K562 (cell line): Measurements from ENCODE around the gene TNRC6B. TPM values are rescaled to one million over a fixed set of nuclear protein-coding genes. Genes with fewer than 3 reads are reported as not detected.

ENCODE experiments used
- ARID1B ChIP-seq: fragments of 450-650 bp; IDR thresholded peaks from 2 replicates; pipeline ENCODE4 v1.6.1; 2016; ENCODE audit warnings: antibody characterized with exemption, mild to moderate bottlenecking, inconsistent platforms
- C11orf30 ChIP-seq: fragments of 450-650 bp; IDR thresholded peaks from 2 replicates; pipeline ENCODE4 v1.6.1; 2016; ENCODE audit warnings: low read depth, mild to moderate bottlenecking
- CBFA2T2 ChIP-seq: fragments of 450-650 bp; conservative IDR thresholded peaks from 2 replicates; pipeline ENCODE4 v1.6.1; 2017; ENCODE audit warnings: mild to moderate bottlenecking
- CBFA2T3 ChIP-seq: fragments of 450-650 bp; IDR thresholded peaks from 2 replicates; pipeline ENCODE4 v1.6.1; 2017
- COPS2 ChIP-seq: fragments of 450-650 bp; conservative IDR thresholded peaks from 2 replicates; pipeline ENCODE4 v1.6.1; 2016; ENCODE audit warnings: mild to moderate bottlenecking, moderate library complexity
- CSDE1 ChIP-seq, 2 experiments: fragments of 450-650 bp; IDR thresholded peaks; 2 replicates each; pipeline ENCODE4 v1.6.1; 2016; ENCODE audit warnings: mild to moderate bottlenecking in 1 of 2
- DPF2 ChIP-seq: fragments of 450-650 bp; IDR thresholded peaks from 2 replicates; pipeline ENCODE4 v1.6.1; 2016
- EGR1 ChIP-seq: fragments of 450-650 bp; conservative IDR thresholded peaks from 2 replicates; pipeline ENCODE4 v1.6.1; 2017; ENCODE audit warnings: mild to moderate bottlenecking
- EP300 ChIP-seq: IDR thresholded peaks from 2 replicates; pipeline ENCODE4 v1.6.1; 2012; ENCODE audit warnings: low read length, improper control_type of control experiment
- FOXA3 ChIP-seq, 2 experiments: fragments of 450-650 bp in 1 of 2; sonication (generic) in 1 of 2; formaldehyde crosslinking; IDR thresholded peaks in 1 of 2; conservative IDR thresholded peaks in 1 of 2; 2 replicates each; pipeline versions ENCODE4 v1.4.0 to v1.8.0; 2020 to 2022; ENCODE audit warnings: mild to moderate bottlenecking in 2 of 2, missing genetic modification reagents in 1 of 2
- HDAC1 ChIP-seq, 2 experiments: fragments of 450-650 bp; IDR thresholded peaks; 2 replicates each; pipeline ENCODE4 v1.6.1; 2016 to 2017; ENCODE audit warnings: inconsistent platforms in 1 of 2, mild to moderate bottlenecking in 1 of 2, moderate library complexity in 1 of 2
- KDM1A ChIP-seq, 2 experiments: fragments of 450-650 bp; IDR thresholded peaks; 2 replicates each; pipeline ENCODE4 v1.6.1; 2016; ENCODE audit warnings: mild to moderate bottlenecking in 2 of 2
- NFIC ChIP-seq: fragments of 450-650 bp; IDR thresholded peaks from 2 replicates; pipeline ENCODE4 v1.6.1; 2017; ENCODE audit warnings: mild to moderate bottlenecking, inconsistent platforms
- RCOR1 ChIP-seq, 2 experiments: IDR thresholded peaks; 2 replicates each; pipeline ENCODE4 v1.6.1; 2012; ENCODE audit warnings: low read depth in 2 of 2, low read length in 2 of 2, borderline replicate concordance in 1 of 2, improper control_type of control experiment in 1 of 2
- SAFB ChIP-seq: fragments of 200-400 bp; formaldehyde crosslinking; IDR thresholded peaks from 2 replicates; pipeline ENCODE4 v1.6.1; 2017; ENCODE audit warnings: low read depth, low read length, borderline replicate concordance
- SMARCB1 ChIP-seq: IDR thresholded peaks from 2 replicates; pipeline ENCODE4 v1.6.1; 2011; ENCODE audit warnings: improper control_type of control experiment, low read depth; ENCODE audit not compliant: insufficient read length
- SOX6 ChIP-seq: fragments of 450-650 bp; IDR thresholded peaks from 2 replicates; pipeline ENCODE4 v1.6.1; 2014; ENCODE audit warnings: mild to moderate bottlenecking
- SP1 ChIP-seq: sonication (generic); formaldehyde crosslinking; IDR thresholded peaks from 2 replicates; pipeline ENCODE4 v1.8.1; 2022; ENCODE audit warnings: mild to moderate bottlenecking, missing genetic modification reagents
- STAT5A ChIP-seq: IDR thresholded peaks from 2 replicates; pipeline ENCODE4 v1.6.1; 2012; ENCODE audit warnings: low read length, inconsistent platforms, borderline replicate concordance
- TAL1 ChIP-seq: fragments of 450-650 bp; IDR thresholded peaks from 2 replicates; pipeline ENCODE4 v1.6.1; 2016; ENCODE audit warnings: mild to moderate bottlenecking
- TCF7L2 ChIP-seq: fragments of 150-350 bp; IDR thresholded peaks from 2 replicates; pipeline ENCODE4 v1.6.1; 2016; ENCODE audit warnings: low read depth, mild to moderate bottlenecking, low read length, moderate library complexity
- TEAD4 ChIP-seq, 2 experiments: sonication (generic) in 1 of 2; formaldehyde crosslinking in 1 of 2; IDR thresholded peaks; 2 replicates each; pipeline versions ENCODE4 v1.6.1 to v1.8.0; 2012 to 2022; ENCODE audit warnings: borderline replicate concordance in 1 of 2, inconsistent platforms in 1 of 2, low read length in 1 of 2, mild to moderate bottlenecking in 1 of 2, missing genetic modification reagents in 1 of 2
- ZFX ChIP-seq: sonication (generic); formaldehyde crosslinking; IDR thresholded peaks from 2 replicates; pipeline ENCODE4 v1.8.0; 2022; ENCODE audit warnings: mild to moderate bottlenecking, missing genetic modification reagents, moderate library complexity
- polyA plus RNA-seq, 8 experiments: library from polyadenylated mRNA; depleted of rRNA in 4 of 8; stranded (reverse) in 5 of 8; unstranded in 3 of 8; fragments of >200 nt; fragmentation: Nextera tagmentation in 2 of 8; fragmentation: Illumina TruSeq in 1 of 8; extraction: Ambion mirVana in 2 of 8; extraction: Trizol in 1 of 8; gene quantifications; 2 replicates each; pipeline versions ENCODE4 v1.2.1 to v1.2.3, GENCODE V29; 2011 to 2014; ENCODE audit warnings: inconsistent platforms in 1 of 8, missing spikeins in 1 of 8
- total RNA-seq, 7 experiments: library from RNA; depleted of rRNA in 6 of 7; stranded (reverse); fragments of >200 nt in 6 of 7; fragmentation: Illumina TruSeq in 2 of 7; extraction: Trizol in 2 of 7; gene quantifications; 2 replicates each; pipeline versions ENCODE4 v1.2.1 to v1.2.3, GENCODE V29; 2011 to 2021; ENCODE audit warnings: low replicate concordance in 1 of 7
- TF ChIP-seq, protein P1 (sequence below): fragments of 450-650 bp; formaldehyde crosslinking; IDR thresholded peaks from 2 replicates; pipeline ENCODE4 v1.4.0; 2020; ENCODE audit warnings: mild to moderate bottlenecking, mixed read lengths
- TF ChIP-seq, protein P2 (sequence below): fragments of 450-650 bp; formaldehyde crosslinking; IDR thresholded peaks from 2 replicates; pipeline ENCODE4 v1.4.0; 2022; ENCODE audit warnings: missing genetic modification characterization
- TF ChIP-seq, protein P3 (sequence below): fragments of 250-450 bp; sonication (Bioruptor Pico); IDR thresholded peaks from 2 replicates; pipeline ENCODE4 v1.8.0; 2021; ENCODE audit warnings: mild to moderate bottlenecking, moderate library complexity
- TF ChIP-seq, protein P4 (sequence below): sonication (generic); formaldehyde crosslinking; IDR thresholded peaks from 2 replicates; pipeline ENCODE4 v1.8.1; 2023; ENCODE audit warnings: mild to moderate bottlenecking, missing genetic modification reagents, moderate library complexity

The TNRC6B gene
- total and polyA plus RNA-seq, 9 of the 15 experiments (the other 6 are each of a cell fraction or from before 2014, with no cell fraction given) = 0.96 to 18.8 (median 10.8) TPM

GRCh38 chr22:40240160-40240559 lies 62.4 kb downstream of the TNRC6B start (continued):
- TF ChIP-seq SP1 (no peak), SMARCB1 (no peak), TEAD4 (IDR thresholded peaks at IDR 0.05; ENCODE audit: low read length) (peak; percentile 76), TEAD4 (CRISPR knock-in tag; IDR thresholded peaks at IDR 0.05; ENCODE audit: borderline replicate concordance) (no peak), SAFB (no peak), COPS2 (no peak), C11orf30 (no peak), CBFA2T2 (peak; percentile 65), TCF7L2 (no peak), KDM1A (IDR thresholded peaks at IDR 0.05) (peak; percentile 83 to 86; a peak in 3 of 4 replicates), DPF2 (peak; percentile 69), ZFX (no peak), CSDE1 (IDR thresholded peaks at IDR 0.05) (no peak), ARID1B (peak; percentile 80), FOXA3 (CRISPR knock-in tag; conservative IDR thresholded peaks at IDR 0.05 in 1 of 2, IDR thresholded peaks at IDR 0.05 in 1 of 2) (peak; percentile 29 to 36; a peak in 1 of 4 replicates), NFIC (0 out of 2 replicates have a peak, but pooled peaks have one; percentile 19), HDAC1 (IDR thresholded peaks at IDR 0.05) (peak in 1 of 2 experiments; percentile 52; a peak in 2 of 4 replicates), RCOR1 (IDR thresholded peaks at IDR 0.05; ENCODE audit: borderline replicate concordance in 1 of 2, low read depth in 2 of 2, low read length in 2 of 2) (peak; percentile 39 to 87; a peak in 2 of 4 replicates), TAL1 (peak; percentile 74), CBFA2T3 (peak; percentile 84), EP300 (peak; percentile 64), STAT5A (peak; percentile 37; the same call in 1 of the 2 replicates), SOX6 (peak; percentile 92), EGR1 (peak; percentile 75)
- TF ChIP-seq, protein P1, sequence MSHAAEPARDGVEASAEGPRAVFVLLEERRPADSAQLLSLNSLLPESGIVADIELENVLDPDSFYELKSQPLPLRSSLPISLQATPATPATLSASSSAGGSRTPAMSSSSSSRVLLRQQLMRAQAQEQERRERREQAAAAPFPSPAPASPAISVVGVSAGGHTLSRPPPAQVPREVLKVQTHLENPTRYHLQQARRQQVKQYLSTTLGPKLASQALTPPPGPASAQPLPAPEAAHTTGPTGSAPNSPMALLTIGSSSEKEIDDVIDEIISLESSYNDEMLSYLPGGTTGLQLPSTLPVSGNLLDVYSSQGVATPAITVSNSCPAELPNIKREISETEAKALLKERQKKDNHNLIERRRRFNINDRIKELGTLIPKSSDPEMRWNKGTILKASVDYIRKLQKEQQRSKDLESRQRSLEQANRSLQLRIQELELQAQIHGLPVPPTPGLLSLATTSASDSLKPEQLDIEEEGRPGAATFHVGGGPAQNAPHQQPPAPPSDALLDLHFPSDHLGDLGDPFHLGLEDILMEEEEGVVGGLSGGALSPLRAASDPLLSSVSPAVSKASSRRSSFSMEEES (CRISPR knock-in tag) = no peak
- TF ChIP-seq, protein P2, sequence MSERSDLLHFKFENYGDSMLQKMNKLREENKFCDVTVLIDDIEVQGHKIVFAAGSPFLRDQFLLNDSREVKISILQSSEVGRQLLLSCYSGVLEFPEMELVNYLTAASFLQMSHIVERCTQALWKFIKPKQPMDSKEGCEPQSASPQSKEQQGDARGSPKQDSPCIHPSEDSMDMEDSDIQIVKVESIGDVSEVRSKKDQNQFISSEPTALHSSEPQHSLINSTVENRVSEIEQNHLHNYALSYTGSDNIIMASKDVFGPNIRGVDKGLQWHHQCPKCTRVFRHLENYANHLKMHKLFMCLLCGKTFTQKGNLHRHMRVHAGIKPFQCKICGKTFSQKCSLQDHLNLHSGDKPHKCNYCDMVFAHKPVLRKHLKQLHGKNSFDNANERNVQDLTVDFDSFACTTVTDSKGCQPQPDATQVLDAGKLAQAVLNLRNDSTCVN (CRISPR knock-in tag) = no peak
- TF ChIP-seq, protein P3, sequence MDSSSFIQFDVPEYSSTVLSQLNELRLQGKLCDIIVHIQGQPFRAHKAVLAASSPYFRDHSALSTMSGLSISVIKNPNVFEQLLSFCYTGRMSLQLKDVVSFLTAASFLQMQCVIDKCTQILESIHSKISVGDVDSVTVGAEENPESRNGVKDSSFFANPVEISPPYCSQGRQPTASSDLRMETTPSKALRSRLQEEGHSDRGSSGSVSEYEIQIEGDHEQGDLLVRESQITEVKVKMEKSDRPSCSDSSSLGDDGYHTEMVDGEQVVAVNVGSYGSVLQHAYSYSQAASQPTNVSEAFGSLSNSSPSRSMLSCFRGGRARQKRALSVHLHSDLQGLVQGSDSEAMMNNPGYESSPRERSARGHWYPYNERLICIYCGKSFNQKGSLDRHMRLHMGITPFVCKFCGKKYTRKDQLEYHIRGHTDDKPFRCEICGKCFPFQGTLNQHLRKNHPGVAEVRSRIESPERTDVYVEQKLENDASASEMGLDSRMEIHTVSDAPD (CRISPR knock-in tag) = no peak
- TF ChIP-seq, protein P4, sequence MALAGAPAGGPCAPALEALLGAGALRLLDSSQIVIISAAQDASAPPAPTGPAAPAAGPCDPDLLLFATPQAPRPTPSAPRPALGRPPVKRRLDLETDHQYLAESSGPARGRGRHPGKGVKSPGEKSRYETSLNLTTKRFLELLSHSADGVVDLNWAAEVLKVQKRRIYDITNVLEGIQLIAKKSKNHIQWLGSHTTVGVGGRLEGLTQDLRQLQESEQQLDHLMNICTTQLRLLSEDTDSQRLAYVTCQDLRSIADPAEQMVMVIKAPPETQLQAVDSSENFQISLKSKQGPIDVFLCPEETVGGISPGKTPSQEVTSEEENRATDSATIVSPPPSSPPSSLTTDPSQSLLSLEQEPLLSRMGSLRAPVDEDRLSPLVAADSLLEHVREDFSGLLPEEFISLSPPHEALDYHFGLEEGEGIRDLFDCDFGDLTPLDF (CRISPR knock-in tag) = no peak
